HT-29 (cell line): ENCODE results near the gene CHCHD6. TPM values are rescaled to one million over a fixed set of nuclear protein-coding genes. Genes with fewer than 3 reads are reported as not detected.

ENCODE experiments used
- DNase-seq: peaks from one replicate; pipeline ENCODE4 v3.0.0-alpha.2; 2015; ENCODE audit warnings: low spot score
- total RNA-seq: library from RNA; depleted of rRNA; stranded (reverse); fragments of >200 nt; shearing (Covaris generic); gene quantifications from 2 replicates; pipeline ENCODE4 v1.2.3, GENCODE V29; 2014; rRNA removed

CHCHD6 gene
- total RNA-seq, 1 experiment from 2014 or later: 36.8 TPM

DNA sequence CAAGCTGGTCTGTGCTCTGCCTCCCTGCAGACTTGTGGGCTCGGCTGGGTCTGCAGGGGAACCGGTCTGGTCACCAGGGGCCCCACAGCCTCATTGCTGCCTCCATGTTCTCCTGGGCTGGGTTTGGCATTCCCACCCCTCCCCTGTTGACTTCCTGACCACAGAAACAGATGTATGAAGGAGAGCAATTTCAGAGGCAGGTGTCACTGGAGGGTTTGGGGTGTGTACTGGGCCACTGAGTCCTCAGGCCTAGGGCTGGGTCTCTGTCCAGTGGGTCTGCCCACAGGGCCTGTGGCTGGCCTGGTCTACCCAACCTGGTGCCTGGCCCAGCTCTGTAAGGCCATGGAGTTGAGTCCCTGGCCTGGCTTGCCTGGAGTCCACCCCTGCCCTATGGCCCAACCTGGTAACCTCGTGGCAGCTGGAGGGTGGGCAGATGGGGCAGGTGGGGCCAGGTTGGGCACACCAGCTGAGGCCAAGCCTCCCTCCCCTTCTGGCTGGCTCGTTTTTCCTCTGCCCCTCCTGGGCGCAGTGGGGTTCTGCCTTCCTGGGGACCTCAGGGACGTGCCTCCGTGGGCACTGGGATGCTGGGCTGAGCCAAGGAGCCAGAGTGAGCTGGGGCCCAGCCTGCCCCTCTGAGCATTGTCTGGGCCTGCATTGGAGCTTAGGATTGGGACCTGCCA is 299.7 kb downstream of the CHCHD6 start:
- no peak for DNase-seq

DNA sequence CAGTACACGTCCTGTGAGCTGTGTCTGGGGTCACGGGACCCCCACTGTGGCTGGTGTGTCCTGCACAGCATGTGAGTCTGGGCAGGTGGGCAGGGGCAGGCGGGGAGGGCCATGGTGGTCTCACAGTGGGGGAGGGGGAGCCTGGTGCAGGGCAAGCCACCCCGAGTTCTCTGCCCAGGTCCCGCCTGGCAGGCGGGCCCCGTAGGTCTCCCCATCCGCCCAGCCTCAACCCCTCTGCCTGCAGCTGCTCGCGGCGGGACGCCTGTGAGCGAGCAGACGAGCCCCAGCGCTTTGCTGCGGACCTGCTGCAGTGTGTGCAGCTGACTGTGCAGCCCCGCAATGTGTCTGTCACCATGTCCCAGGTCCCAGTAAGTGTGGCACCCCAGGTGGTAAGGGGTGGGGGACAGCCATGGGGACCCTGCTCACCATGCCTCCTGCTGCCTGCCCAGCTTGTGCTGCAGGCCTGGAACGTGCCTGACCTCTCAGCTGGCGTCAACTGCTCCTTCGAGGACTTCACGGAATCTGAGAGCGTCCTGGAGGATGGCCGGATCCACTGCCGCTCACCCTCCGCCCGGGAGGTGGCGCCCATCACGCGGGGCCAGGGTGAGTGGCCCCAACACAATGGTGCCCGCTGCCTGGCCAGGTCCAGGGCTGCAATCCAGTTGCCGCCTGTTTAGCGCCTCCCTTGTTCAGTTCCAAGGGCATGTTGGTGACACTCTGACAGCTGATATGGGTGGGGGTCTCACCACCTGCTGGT is 300.8 kb downstream of the CHCHD6 start:
- DNase-seq: no peak

DNA sequence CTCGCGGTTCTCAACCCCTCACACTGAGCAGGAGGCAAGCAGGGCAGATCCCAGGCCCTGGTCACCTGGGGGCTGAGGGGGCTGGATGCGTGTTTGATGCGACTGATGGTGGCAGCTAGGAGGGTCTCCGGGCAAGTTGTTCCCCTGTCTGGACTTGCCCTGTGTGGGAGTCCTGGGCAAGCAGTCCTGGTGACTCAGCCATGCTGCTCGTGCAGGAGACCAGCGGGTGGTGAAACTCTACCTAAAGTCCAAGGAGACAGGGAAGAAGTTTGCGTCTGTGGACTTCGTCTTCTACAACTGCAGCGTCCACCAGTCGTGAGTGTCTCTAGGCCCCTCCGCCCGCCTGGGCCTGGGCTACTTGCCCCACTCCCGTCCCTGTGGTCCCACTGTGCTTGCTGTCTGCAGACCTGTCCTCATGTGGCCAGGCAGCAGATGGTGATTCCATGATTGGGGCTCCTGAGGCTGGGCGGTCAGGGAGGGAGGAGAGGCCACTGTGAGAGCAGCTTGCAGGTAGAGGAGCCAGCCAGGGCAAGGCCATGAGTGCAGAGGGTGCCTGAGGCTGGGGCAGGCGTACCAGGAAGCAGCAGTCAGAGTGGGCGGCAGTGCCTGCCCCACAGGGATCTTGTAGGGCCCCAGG is 301.9 kb downstream of the CHCHD6 start:
- no peak for DNase-seq

DNA sequence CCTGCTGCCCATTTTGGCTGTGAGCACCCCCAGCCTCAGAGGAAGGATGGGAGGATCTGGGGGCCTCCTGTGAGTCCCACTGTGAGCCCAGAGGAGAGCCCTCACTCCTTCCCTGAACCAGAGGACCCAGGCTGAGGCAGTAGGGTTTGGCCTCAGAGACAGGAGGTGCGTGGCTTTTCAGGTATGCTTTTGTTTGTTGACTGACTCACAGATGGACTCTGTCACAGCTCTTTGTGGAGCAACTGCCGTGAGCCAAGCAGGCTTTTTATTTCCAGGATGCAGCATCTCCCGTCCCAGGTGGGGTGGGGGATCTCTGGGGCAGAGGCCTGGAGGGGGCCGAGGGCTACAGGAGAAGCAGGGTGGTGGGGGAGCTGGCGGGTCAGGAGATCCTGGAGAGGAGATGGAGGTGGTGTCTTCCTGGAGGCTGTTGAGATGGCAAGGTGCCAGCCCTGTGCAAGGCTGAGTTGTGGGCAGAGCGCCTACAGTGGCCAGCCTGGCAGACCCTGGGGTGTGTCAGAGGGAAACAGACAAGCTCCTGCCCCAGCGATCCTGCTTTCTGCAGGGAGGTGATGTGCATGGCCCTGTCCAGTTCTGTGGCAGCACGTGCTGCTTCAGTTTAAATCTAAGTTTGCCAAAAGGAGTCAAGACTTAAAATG is 302.9 kb downstream of the CHCHD6 start:
- peak; percentile 40 for DNase-seq

DNA sequence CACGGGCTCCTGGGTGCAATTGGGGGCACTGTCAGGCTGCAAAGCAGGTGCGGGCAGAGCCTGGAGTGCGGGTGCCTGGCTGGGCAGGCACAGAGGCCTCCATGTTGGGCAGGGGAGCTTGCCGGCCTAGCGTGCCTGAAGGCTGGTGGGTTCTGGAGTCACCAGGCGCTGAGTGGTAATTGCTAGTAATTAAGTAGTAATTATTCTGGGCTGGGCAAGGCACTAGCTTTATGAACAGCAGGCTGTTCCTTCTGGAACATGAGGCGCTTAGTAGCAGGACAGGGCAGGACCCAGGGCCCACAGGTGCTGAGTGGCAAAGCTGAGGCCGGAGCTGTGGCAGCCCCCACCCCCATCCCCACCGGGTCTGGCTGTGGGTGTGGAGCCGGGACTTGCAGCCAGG is 304.2 kb downstream of the CHCHD6 start:
- no peak for DNase-seq

DNA sequence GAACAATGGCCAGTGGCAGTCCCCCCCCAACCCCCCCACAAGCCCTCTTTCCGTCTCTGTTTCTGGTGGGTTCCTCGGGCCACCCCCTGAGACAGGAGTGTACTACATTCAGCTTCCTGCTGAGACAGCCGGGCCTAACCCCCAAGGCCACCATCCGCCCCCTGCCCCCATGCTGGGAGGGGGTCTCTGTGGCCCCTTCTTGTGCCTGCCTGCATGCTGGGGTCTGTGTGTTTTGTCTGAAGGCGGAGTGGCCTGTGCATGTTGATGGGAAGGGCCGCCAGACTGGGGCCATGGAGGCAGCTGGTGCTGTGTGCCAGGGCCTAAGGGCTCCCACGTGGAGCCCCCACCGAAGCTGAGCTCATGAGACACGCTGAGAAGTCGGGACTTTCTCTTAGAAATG is 305.5 kb downstream of the CHCHD6 start:
- DNase-seq: no peak

Other genes with a start within 250 kb of the CHCHD6 start
- gene ZXDC, start 228.3 kb upstream of the CHCHD6 start, total RNA-seq: 41.2 and 42.2 TPM in 2 replicates
- gene UROC1, start 186.5 kb upstream of the CHCHD6 start, total RNA-seq: not detected in 2 replicates
- gene CHST13, start 180.1 kb upstream of the CHCHD6 start, total RNA-seq: 0.05 and 1.3 TPM in 2 replicates
- gene C3orf22, start 145.3 kb upstream of the CHCHD6 start, total RNA-seq: not detected in 2 replicates
- 3.2 and 4.5 TPM in 2 replicates for gene TXNRD3, start 49.1 kb upstream of the CHCHD6 start, total RNA-seq